Activated CD4-positive, alpha-beta T cell treated with anti-CD3 and anti-CD28 coated beads for 36 hours (primary cell): ENCODE results near the gene PDE8B. TPM values are rescaled to one million over a fixed set of nuclear protein-coding genes. Genes with fewer than 3 reads are reported as not detected.

Experiments
- ATAC-seq: fragments of 200-7000 bp; cut with Tn5 transposase; one replicate; pipeline ENCODE4 v1.10.0; 2021; ENCODE audit warnings: mild to moderate bottlenecking, moderate library complexity
- CTCF ChIA-PET: fragments of 350-600 bp; sonication (Branson Sonifier 250); formaldehyde crosslinking; loops from one replicate; lab custom pipeline; 2021; ENCODE audit warnings: antibody characterized with exemption; lab: Charles Lee
- POLR2A ChIA-PET: fragments of 350-600 bp; sonication (Branson Sonifier 250); formaldehyde crosslinking; loops from one replicate; lab custom pipeline; 2021; ENCODE audit warnings: antibody characterized with exemption, inconsistent platforms; lab: Charles Lee
- DNase-seq: peaks from one replicate; pipeline ENCODE4 v3.0.0-alpha.2; 2020
- H3K27ac Mint-ChIP-seq: one replicate; pipeline ENCODE4 v1.8.0; 2021; ENCODE audit warnings: mixed read lengths
- H3K27me3 Mint-ChIP-seq: one replicate; pipeline ENCODE4 v1.8.0; 2021; ENCODE audit warnings: mixed read lengths
- H3K36me3 Mint-ChIP-seq: one replicate; pipeline ENCODE4 v1.8.0; 2021; ENCODE audit warnings: low read depth, mixed read lengths
- H3K4me1 Mint-ChIP-seq: one replicate; pipeline ENCODE4 v1.8.0; 2021; ENCODE audit warnings: mixed read lengths
- H3K4me3 Mint-ChIP-seq: one replicate; pipeline ENCODE4 v1.8.0; 2021; ENCODE audit warnings: mild to moderate bottlenecking, moderate library complexity, mixed read lengths
- H3K9me3 Mint-ChIP-seq: one replicate; pipeline ENCODE4 v1.8.0; 2021; ENCODE audit warnings: low read depth, mixed read lengths
- intact Hi-C, 2 experiments: fragments of 100-400 bp; cut with DNase I in 1 of 2; cut with micrococcal nuclease in 1 of 2; formaldehyde crosslinking; loops; one replicate each; pipeline versions ENCODE4 v1.14.2 to v1.15.1; 2022 to 2024; cut with DNase I, micrococcal nuclease
- total RNA-seq, 2 experiments: library from RNA; stranded (reverse); gene quantifications; one replicate each; pipeline ENCODE4 v1.2.3, GENCODE V29; 2021

PDE8B gene
- total RNA-seq, 2 experiments from 2014 or later = not detected

DNA sequence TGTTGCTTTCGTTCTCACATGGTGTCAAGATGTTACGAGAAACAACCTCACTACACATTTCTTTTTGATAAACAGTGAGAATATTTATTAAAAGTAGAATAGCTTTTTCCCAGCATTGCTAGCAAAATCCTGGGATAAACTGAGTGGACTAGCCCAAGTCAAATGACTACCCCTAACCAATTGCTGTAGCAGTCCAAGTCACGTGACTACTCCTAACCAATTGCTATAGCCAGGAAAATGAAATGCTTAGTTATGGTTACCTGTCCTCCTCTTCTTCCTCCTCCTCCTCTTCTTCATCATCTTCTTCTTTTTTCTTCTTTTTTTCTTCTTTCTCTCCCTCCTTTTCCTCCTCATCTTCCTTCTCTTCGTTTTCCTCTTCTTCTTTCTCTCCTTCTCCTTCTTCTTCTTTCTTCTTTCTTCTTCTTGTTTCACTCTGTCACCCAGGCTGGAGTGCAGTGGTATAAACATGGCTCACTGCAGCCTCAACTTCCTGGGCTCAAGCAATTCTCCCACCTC lies 85.4 kb downstream of the PDE8B start:
- Mint-ChIP-seq H3K9me3 (no peaks in the 10 kb centered on the region), H3K36me3 (no peaks in the 10 kb centered on the region), H3K4me1 (no peaks in the 10 kb centered on the region), H3K27ac (no peak overlapping the region), H3K27me3 (peaks cover 12% of the 10 kb centered on the region), H3K4me3 (no peak overlapping the region)
- no peak for ATAC-seq
- DNase-seq = no peak
- intact Hi-C loops = no loop called here
- ChIA-PET CTCF (interaction anchor here (0.6 kb wide), 1 partner anchor 116 kb away, joined by 3 read pairs; no protein-coding TSS in a partner anchor), POLR2A (no interaction called here)

DNA sequence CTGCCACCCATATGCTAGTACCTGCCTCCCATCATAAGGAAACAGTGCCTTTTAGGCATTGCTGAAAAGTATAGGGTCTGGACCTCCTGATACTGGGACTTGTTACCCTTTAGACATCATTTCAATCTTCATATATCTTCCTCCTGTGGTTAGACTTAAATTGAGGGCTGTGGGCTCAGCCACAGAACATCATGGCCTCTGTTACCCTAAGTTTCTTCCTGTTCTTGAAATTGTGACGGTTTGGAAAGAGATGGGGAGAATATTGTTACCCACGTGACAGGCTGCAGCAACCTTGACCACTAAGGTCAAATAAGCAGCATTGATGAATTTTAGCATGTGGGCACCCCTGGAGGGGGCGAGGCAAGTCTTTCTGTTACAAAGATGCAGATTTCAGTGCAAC lies 87.7 kb downstream of the PDE8B start:
- ATAC-seq (no peak), DNase-seq (no peak)
- ChIA-PET CTCF (no interaction called here), POLR2A (no interaction called here)
- peaks cover 12% of the 10 kb centered on the region for H3K27me3 Mint-ChIP-seq
- no peaks in the 10 kb centered on the region for H3K36me3 Mint-ChIP-seq
- H3K27ac Mint-ChIP-seq = no peak overlapping the region
- intact Hi-C loops = no loop called here
- no peaks in the 10 kb centered on the region for H3K9me3 Mint-ChIP-seq
- no peaks in the 10 kb centered on the region for H3K4me1 Mint-ChIP-seq
- H3K4me3 Mint-ChIP-seq = no peak overlapping the region

- H3K27ac Mint-ChIP-seq = no peak overlapping the region
- peaks cover 11% of the 10 kb centered on the region for H3K27me3 Mint-ChIP-seq
- no peaks in the 10 kb centered on the region for H3K9me3 Mint-ChIP-seq
- no peak overlapping the region for H3K4me3 Mint-ChIP-seq
- no peaks in the 10 kb centered on the region for H3K36me3 Mint-ChIP-seq
- ChIA-PET CTCF (interaction anchor here (0.9 kb wide), 1 partner anchor 41 kb away, joined by 4 read pairs; no protein-coding TSS in a partner anchor), POLR2A (no interaction called here)
- ATAC-seq (no peak), DNase-seq (no peak)
- H3K4me1 Mint-ChIP-seq = no peaks in the 10 kb centered on the region
- intact Hi-C loops = no loop called here
Measured at GRCh38 chr5:77300451-77300850, 90.0 kb downstream of the PDE8B start.

GRCh38 chr5:77301447-77301883 lies 91.0 kb downstream of the PDE8B start:
- POLR2A ChIA-PET = no interaction called here
- DNase-seq = no peak
- intact Hi-C loops = no loop called here
- Mint-ChIP-seq H3K27me3 (peaks cover 7% of the 10 kb centered on the region), H3K4me3 (no peak overlapping the region), H3K27ac (no peak overlapping the region), H3K36me3 (no peaks in the 10 kb centered on the region), H3K4me1 (no peaks in the 10 kb centered on the region), H3K9me3 (no peaks in the 10 kb centered on the region)
- no peak for ATAC-seq
- CTCF ChIA-PET = no interaction called here

DNA sequence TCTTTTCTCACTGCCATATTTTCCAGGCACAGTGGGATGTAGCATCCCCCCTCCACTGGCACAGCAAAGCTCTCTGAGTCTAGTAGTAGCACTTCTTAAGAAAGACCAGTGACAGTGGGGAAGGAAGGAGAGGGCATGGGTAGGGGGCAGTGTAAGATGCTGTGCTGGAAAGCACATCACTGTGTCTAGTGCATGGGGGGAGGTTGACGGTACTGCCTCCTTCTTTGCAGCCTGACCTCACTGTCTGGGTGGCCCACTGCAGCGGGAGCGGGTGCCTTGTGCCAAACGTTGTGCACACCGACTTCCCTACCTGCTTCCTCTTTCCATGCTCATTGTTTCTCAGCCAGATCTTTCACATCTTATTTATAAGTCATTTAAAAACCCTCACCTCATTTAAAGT lies 91.8 kb downstream of the PDE8B start:
- H3K27me3 Mint-ChIP-seq = peaks cover 3% of the 10 kb centered on the region
- no peaks in the 10 kb centered on the region for H3K36me3 Mint-ChIP-seq
- H3K4me3 Mint-ChIP-seq = no peak overlapping the region
- ChIA-PET CTCF (no interaction called here), POLR2A (no interaction called here)
- H3K27ac Mint-ChIP-seq = no peak overlapping the region
- ATAC-seq = no peak
- no peak for DNase-seq
- no peaks in the 10 kb centered on the region for H3K9me3 Mint-ChIP-seq
- intact Hi-C loops = no loop called here
- no peaks in the 10 kb centered on the region for H3K4me1 Mint-ChIP-seq

- Mint-ChIP-seq H3K4me3 (no peak overlapping the region), H3K27ac (no peak overlapping the region), H3K4me1 (no peaks in the 10 kb centered on the region), H3K36me3 (no peaks in the 10 kb centered on the region), H3K9me3 (no peaks in the 10 kb centered on the region), H3K27me3 (peaks cover under 1% of the 10 kb centered on the region)
- ChIA-PET CTCF (no interaction called here), POLR2A (no interaction called here)
- ATAC-seq (no peak), DNase-seq (no peak)
- intact Hi-C loops = no loop called here
Measured at GRCh38 chr5:77302653-77303052, 92.2 kb downstream of the PDE8B start.

- no peak for DNase-seq
- H3K27me3 Mint-ChIP-seq = no peaks in the 10 kb centered on the region
- no peaks in the 10 kb centered on the region for H3K9me3 Mint-ChIP-seq
- H3K27ac Mint-ChIP-seq = no peak overlapping the region
- POLR2A ChIA-PET = no interaction called here
- CTCF ChIA-PET = interaction anchor here (1.5 kb wide), 1 partner anchor 19 kb away, joined by 3 read pairs; no protein-coding TSS in a partner anchor
- ATAC-seq = no peak
- H3K36me3 Mint-ChIP-seq = no peaks in the 10 kb centered on the region
- H3K4me1 Mint-ChIP-seq = no peaks in the 10 kb centered on the region
- intact Hi-C loops = no loop called here
- H3K4me3 Mint-ChIP-seq = no peak overlapping the region
Measured at GRCh38 chr5:77304388-77304787, 93.9 kb downstream of the PDE8B start.

DNA sequence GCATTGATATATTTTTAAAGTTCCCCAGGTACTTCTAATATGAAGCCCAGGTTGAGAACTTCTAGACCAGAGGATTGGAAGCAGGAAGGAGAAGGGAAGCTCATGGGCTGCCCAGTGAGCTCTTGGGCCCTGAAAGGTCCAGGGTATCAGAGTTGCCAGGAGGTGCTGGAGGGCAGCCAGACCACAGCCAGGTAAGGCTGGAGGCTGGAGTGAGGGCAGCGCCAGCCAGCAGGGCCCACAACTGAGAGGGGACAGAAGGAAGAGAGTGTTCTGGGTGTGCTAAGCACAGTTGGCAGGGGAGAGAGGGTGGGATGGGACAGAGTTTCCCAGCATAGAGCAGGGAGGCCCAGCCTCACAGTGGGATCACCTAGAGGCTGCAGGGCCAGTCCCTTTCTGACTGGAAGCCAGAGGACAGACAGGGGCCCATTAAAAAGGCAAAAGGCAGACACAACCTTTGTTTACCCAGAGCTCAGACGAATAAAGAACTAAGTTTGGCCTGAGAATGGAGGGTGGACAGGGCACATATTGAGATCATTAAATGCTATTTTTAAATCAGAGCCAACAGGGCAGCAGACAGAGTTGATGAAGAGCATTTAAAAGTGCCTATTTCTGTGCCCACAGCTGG lies 94.9 kb downstream of the PDE8B start:
- ChIA-PET CTCF (interaction anchor here (1.1 to 1.5 kb wide), 3 partner anchors 13 to 123 kb away, joined by 3 to 5 read pairs (median 3); no protein-coding TSS in a partner anchor), POLR2A (no interaction called here)
- no peaks in the 10 kb centered on the region for H3K9me3 Mint-ChIP-seq
- DNase-seq (no peak), ATAC-seq (no peak)
- H3K27me3 Mint-ChIP-seq = no peaks in the 10 kb centered on the region
- no peak overlapping the region for H3K4me3 Mint-ChIP-seq
- no peaks in the 10 kb centered on the region for H3K36me3 Mint-ChIP-seq
- H3K4me1 Mint-ChIP-seq = no peaks in the 10 kb centered on the region
- no peak overlapping the region for H3K27ac Mint-ChIP-seq
- intact Hi-C loops = no loop called here

DNA sequence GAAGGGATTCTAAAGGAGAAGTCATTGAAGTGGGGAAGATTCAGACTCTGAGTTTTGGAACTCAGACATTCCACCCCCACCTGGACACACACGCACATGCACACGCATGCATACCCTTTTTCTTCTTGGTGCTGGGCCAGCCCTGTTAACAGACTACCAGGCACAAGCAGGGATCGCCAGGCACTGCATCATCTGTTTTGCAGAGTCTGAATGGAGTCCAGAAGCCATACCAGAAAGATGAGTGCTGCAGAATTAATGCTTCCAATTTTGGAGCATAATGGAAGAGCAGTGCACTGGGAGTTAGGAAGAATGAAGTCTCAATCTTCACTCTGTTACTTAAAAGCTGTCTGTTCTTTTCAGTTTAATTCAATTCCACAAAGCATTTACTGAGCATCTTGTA lies 95.5 kb downstream of the PDE8B start:
- no peaks in the 10 kb centered on the region for H3K36me3 Mint-ChIP-seq
- no peak overlapping the region for H3K27ac Mint-ChIP-seq
- intact Hi-C loops = no loop called here
- no peaks in the 10 kb centered on the region for H3K9me3 Mint-ChIP-seq
- CTCF ChIA-PET = interaction anchor here (1.1 to 1.5 kb wide), 2 partner anchors 12 to 122 kb away, joined by 3 to 5 read pairs; no protein-coding TSS in a partner anchor
- DNase-seq (no peak), ATAC-seq (no peak)
- no peaks in the 10 kb centered on the region for H3K27me3 Mint-ChIP-seq
- H3K4me3 Mint-ChIP-seq = no peak overlapping the region
- H3K4me1 Mint-ChIP-seq = no peaks in the 10 kb centered on the region
- POLR2A ChIA-PET = no interaction called here

DNA sequence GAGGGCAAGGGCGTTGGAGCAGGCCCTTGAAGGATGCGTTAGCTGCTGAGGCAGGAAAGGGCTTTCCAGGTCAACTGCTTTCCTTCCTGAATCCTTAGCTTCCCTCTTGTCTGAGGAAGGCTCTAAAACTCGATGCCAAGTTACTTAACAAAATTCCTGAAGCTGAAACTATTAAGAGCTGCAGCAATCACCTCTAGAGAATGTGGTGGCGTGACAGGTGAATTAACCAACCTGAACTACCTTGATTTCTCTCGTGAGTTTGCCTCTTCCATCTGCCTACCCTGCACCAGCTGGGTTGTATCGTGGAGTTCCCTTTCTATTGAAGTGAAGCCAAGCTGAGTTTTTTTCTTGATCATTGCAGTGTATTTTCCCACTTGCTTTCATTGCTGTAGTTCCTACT lies 96.1 kb downstream of the PDE8B start:
- POLR2A ChIA-PET = no interaction called here
- Mint-ChIP-seq H3K4me1 (no peaks in the 10 kb centered on the region), H3K27me3 (no peaks in the 10 kb centered on the region), H3K4me3 (no peak overlapping the region), H3K9me3 (no peaks in the 10 kb centered on the region), H3K36me3 (no peaks in the 10 kb centered on the region), H3K27ac (no peak overlapping the region)
- CTCF ChIA-PET = interaction anchor here (1.5 kb wide), 1 partner anchor 12 kb away, joined by 5 read pairs; no protein-coding TSS in a partner anchor
- ATAC-seq (no peak), DNase-seq (no peak)
- intact Hi-C loops = no loop called here

GRCh38 chr5:77308154-77308960 lies 97.9 kb downstream of the PDE8B start:
- ChIA-PET CTCF (interaction anchor here (0.7 kb wide), 1 partner anchor 170 kb away, joined by 3 read pairs; no protein-coding TSS in a partner anchor), POLR2A (no interaction called here)
- ATAC-seq (no peak), DNase-seq (no peak)
- Mint-ChIP-seq H3K9me3 (no peaks in the 10 kb centered on the region), H3K4me1 (no peaks in the 10 kb centered on the region), H3K27ac (no peak overlapping the region), H3K27me3 (no peaks in the 10 kb centered on the region), H3K36me3 (no peaks in the 10 kb centered on the region), H3K4me3 (no peak overlapping the region)
- intact Hi-C loops = no loop called here
